Fibroblast of the aortic adventitia (primary cell): ENCODE measurements around the gene LAIR2. TPM values are rescaled to one million over a fixed set of nuclear protein-coding genes. Genes with fewer than 3 reads are reported as not detected.
"Not testable (repeated sequence)": the region's sequence is repeated elsewhere in the genome, so short reads cannot be mapped to it uniquely, and the experiment has no call there.

Experiments
- DNase-seq: peaks from one replicate; pipeline ENCODE4 v3.0.0-alpha.2; 2010; ENCODE audit warnings: low read depth
- H3K4me3 ChIP-seq: 2 replicates; pipeline ENCODE4 v1.5.1; 2011; ENCODE audit warnings: low read depth, mild to moderate bottlenecking, control low read depth, low read length, moderate library complexity
- total RNA-seq: library from RNA; depleted of rRNA; stranded (reverse); fragments of >200 nt; gene quantifications from 2 replicates; pipeline ENCODE4 v1.2.3, GENCODE V29; 2012; ENCODE audit warnings: low replicate concordance
- TF ChIP-seq, protein P1 (sequence below): IDR thresholded peaks from 2 replicates; pipeline ENCODE4 v1.5.1; 2011; ENCODE audit warnings: mild to moderate bottlenecking, low read length, control low read depth, inconsistent platforms; ENCODE audit not compliant: insufficient read depth

Gene LAIR2
- total RNA-seq, 1 donor = not detected

DNA sequence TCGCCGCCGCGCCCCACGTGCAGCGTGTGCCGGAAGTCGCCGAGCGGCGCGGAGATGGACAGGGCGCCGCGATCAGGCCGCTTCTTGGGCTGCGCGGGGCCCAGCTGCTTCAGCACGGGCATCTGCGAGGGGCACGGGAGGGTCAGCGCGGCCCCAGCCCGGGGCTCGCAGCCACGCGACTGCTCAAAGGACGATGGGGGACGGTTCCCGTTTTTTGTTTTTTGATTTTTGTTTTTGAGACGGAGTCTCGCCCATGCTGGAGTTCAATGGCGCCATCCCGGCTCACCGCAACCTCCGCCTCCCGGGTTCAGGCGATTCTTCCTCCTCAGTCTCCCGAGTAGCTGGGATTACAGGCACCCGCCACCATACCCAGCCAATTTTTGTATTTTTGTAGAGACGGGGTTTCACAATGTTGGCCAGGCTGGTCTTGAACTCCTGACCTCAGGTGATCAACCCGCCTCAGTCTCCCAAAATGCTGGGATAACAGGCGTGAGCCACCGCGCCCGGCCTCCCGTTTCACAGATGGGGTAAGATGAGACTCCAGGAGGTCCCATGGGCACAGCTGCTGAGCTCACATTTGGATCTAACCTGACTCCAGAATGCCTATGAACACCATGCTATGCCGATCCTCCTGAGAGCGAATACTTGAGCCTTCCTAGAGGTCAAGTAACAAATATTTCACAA lies 37.1 kb upstream of the LAIR2 start:
- DNase-seq = no peak
- H3K4me3 ChIP-seq = no peak overlapping the region
- TF ChIP-seq, protein P1, sequence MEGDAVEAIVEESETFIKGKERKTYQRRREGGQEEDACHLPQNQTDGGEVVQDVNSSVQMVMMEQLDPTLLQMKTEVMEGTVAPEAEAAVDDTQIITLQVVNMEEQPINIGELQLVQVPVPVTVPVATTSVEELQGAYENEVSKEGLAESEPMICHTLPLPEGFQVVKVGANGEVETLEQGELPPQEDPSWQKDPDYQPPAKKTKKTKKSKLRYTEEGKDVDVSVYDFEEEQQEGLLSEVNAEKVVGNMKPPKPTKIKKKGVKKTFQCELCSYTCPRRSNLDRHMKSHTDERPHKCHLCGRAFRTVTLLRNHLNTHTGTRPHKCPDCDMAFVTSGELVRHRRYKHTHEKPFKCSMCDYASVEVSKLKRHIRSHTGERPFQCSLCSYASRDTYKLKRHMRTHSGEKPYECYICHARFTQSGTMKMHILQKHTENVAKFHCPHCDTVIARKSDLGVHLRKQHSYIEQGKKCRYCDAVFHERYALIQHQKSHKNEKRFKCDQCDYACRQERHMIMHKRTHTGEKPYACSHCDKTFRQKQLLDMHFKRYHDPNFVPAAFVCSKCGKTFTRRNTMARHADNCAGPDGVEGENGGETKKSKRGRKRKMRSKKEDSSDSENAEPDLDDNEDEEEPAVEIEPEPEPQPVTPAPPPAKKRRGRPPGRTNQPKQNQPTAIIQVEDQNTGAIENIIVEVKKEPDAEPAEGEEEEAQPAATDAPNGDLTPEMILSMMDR = no peak

DNA sequence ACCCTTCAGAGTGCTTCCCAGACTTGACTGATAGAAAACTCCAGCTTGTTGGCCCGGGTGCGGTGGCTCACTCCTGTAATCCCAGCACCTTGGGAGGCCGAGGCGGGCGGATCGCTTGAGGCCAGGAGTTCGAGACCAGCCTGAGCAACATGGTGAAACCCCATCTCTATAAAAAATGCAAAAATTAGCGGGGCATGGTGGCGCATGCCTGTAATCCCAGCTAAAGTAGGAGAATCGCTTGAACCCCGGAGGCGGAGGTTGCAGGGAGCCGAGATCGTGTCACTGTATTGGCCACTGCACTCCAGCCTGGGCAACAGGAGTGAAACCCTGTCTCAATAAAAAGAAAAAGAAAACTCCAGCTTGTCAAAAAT lies 36.5 kb upstream of the LAIR2 start:
- not testable (repeated sequence) for DNase-seq, H3K4me3 ChIP-seq

DNA sequence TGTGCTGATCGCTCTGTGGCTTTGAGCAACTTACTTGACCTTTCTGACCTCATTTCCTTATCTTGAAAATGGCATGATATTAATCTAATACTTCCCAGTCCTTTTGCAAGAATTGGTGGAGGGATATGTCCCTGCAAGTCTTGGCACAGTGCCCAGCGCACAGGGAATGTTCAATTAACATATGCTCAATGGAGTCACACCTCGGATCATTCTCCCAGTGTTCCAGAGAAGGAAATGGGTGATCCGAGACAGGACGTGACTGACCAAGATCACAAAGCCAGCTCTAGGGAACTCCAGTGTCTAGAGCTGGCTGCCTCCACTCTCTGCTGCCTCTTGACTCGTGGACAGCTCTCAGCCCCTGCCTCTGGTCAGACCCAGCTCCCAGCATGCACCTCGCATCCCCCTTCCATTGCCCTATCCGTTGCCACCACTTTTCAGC lies 33.1 kb upstream of the LAIR2 start:
- TF ChIP-seq, protein P1 = no peak
- no peak for DNase-seq
- H3K4me3 ChIP-seq = no peak overlapping the region

DNA sequence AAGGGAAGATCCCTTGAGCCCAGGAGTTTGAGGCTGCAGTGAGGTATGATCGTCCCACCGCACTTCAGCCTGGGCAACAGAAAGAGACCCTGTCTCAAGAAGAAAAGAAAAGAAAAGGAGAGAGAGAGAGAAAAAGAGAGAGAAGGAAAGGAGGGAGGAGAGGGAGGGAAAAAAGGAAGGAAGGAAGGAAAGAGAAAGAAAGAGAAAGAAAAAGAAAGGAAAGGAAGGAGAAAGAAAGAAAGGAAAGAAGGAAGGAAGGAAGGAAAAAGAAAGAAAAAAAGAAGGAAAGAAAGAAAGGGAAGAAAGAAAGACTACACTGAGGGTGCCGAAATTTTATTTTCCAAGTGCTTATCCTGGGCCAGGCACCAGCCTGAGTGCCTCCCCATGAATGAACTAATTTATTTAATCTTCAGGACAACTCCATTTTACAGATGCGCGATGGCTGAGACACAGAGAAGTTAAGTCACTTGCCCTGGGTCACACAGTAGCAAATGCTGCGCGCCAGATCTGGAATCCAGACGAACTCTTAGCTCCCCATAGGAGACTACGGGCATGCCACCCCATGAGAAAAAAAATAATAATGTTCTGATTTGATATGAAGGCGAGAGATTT lies 32.2 kb upstream of the LAIR2 start:
- no peak for DNase-seq
- TF ChIP-seq, protein P1 = no peak
- peak overlapping the region; percentile 65 for H3K4me3 ChIP-seq

DNA sequence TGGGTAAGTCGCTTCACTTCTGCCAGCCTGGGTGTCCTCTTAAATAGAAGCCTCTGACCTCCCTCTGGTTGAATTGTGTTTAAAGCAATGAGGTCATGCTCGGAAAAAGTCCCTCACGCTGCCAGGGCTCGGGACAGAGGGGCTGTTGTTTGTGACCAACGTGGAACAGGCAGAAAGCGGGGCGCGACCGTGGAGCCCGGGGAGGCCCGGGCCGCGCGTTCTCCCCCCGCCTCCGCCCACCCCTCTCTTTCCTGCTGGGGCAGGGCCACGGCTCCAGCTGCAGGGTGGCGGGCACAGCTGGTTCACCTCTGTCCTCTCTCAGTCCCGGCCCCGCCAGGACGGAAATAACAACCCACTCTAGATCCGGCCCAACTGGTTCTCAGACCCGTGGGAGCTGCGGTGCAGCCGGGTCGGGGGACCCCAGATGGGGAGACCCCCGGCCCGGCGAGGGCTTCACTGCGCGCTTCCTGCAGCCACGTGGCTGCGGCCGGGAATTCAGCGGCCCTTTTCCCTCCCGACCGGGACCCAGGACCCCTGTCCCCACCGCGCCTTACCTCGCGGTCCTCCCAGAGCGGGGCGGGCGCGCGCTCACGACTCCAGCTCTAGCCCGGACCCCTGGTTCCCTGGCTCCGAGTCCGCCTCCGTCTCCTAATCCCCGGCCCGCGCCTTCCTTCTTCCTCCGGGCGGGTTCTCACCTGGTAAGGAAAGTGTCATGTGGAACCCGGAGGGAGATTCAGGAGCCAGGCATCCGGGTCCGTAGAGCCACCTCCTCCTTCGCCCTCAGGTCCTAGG lies 31.4 kb upstream of the LAIR2 start:
- peak overlapping the region; percentile 65 for H3K4me3 ChIP-seq
- no peak for DNase-seq
- TF ChIP-seq, protein P1 = no peak

DNA sequence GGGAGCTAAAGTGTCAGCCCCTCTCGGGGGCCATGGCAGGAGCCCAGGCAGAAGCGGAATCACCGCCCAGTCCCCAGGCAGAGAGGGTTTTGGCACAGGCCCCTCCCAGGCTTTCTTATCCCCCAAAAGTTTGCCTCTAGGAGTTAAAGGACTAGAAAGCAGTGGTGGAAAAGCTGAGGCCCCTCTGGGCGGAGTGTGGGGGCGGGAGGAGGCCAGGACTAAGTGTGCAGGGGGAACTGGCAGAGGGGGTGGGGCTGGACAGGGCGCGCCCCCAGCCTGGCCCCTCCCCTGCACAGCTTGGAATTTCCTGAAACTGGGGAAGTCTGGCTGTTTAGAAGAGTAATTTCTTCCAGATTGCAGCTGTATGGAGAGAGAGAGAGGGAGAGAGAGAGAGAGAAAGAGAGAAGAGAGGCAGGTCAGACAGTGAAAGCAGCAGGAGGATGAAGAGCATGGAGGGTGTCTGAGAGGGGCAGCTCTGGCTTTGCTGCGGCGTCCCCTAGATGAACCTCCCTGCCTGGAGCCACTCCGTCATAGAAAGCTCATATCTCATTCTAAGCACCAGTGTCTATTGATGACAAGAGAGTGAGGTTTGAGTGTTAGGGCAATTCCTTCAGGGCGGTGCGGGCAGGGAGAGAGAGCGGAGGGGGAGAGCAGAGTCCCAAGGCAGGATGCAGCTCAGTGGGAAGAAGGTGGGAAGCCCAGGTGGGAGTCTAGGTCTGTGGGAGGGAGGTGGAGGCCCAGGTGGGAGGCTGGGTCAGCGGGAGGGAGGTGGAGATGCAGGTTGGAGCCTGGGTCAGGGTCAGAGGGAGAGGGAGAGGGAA lies 29.4 kb upstream of the LAIR2 start, which contains the start of gene CDC42EP5:
Gene CDC42EP5, minus strand, starts transcription at position 226 of the 821 bp plus-strand sequence. CDS start 7,749 bp downstream, outside the sequence.
- DNase-seq = peak; percentile 89

More for the DNA sequence above, 29.4 kb upstream of the LAIR2 start, which contains the start of gene CDC42EP5:
- TF ChIP-seq, protein P1 = no peak
- H3K4me3 ChIP-seq = peak within 1 kb of the TSS; percentile 79
